GM18951 (cell line): Measurements from ENCODE around the gene NME4.

ENCODE experiments used
- POLR2A ChIP-seq: IDR thresholded peaks from 4 replicates; pipeline ENCODE4 v1.6.1; 2011; ENCODE audit warnings: mild to moderate bottlenecking; ENCODE audit not compliant: insufficient read length, insufficient read depth; ENCODE audit errors: extremely low read depth
- in situ Hi-C: fragments of 300-500 bp; cut with MboI; formaldehyde crosslinking; loops from one replicate; pipeline ENCODE4 v1.12.0; 2022; ENCODE audit warnings: low sequenced_read_pairs, mixed read lengths, inconsistent platforms; ENCODE audit not compliant: unreplicated experiment

Gene NME4

DNA sequence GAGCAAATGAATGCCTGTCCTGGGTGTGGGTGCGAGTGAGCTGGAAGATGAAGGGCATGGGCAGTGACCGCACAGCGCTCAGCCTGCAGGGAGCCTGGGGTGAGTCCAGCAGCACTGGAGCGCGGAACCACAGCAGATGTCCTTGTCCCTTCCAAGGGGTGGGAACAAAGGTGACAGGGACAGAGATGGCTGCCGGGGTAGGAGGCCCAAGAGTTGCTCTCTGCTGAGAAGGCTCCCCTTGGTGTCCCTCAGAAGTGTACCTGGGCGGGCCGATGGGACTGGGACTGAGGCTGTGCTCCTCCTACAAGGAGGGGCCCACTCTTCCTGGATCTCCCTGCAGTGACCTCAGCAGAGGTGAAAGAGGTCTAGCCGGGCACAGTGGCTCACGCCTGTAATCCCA, 7.6 kb upstream of the NME4 start:
- in situ Hi-C loops, result no loop called here

DNA sequence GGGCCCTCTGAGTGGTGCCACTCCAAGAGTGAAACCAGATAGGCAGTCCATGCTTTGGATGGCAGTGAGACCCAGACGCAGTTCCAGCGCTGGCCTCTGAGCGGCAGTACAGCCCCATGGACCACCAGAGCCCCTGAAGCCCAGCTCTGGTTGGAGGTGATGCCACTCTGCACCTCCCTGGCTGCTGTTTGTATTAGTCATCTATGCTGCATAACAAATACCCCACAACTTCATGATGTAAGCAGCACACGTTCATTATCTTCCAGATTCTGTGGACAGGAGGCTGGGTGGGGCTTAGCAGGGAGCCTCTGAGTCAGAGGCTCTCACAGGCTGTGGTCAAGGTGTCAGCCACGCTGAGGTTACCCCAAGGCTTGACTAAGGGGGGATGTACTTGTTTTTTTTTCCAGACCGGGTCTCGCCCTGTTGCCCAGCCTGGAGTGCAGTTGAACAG, 5.1 kb upstream of the NME4 start:
- no peak for TF ChIP-seq POLR2A
- in situ Hi-C loops, result no loop called here

More for the DNA sequence above, 7.6 kb upstream of the NME4 start:
- TF ChIP-seq POLR2A, result no peak

DNA sequence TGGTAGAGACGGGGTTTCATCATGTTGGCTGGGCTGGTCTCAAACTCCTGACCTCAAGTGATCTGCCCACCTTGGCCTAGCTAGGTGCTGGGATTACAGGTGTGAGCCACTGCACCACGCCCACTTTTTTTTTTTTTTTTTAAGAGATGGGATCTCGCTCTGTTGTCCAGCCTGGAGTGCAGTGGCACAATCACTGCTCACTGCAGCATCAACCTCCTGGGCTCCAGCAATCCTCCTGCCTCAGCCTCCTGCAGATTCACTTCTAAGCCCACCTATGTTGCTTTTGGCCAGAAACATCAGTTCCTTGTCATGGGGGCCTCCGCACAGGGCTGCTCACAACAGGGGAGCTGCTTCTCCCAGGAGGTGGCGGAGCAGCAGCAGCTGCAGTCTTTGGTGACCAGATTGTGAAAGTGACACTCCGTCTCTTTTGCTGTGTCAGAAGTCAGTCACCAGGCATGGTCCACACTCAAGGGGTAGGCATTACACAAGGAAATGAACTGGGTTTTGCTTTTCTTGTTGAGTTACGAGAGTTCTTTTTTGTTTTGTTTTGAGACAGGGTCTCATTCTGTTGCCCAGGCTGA, 4.5 kb upstream of the NME4 start:
- in situ Hi-C loops, result no loop called here
- no peak for TF ChIP-seq POLR2A

DNA sequence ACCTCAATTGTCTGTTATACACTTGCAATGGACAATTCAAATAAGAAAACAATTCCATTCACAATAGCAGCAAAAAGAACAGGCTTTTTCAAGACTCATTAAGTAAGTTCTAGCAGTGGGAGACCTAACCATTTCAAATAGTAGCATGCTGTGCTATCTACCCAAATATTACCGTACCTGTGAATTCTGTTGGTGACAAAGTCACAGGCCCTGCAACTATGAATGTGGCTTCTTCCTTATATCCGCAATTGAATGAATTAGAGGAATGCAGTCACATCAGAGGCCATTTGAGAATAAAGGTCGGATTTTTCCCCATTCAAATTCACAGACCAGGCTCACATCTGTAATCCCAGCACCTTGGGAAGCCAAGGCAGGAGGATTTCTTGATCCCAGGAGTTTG, 800 bp upstream of the NME4 start:
- in situ Hi-C loops, result no loop called here
- no peak for TF ChIP-seq POLR2A

DNA sequence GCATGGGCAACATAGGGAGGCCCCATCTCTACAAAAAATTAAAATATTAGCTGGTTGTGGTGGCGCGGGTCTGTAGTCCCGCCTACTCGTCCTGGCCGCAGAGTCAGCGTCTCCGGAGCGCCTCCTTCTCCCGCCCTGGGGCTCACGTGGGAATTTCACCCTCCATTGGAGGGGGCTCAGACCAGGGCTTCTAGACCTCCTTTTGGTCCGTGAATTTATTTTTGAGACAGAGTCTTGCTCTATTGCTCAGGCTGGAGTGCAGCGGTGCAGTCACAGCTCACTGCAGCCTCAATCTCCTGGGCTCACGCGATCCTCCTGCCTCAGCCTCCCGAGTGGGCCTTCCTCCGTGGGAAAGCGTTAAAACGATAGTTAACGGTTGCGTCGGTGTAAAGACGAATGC, 394 bp upstream of the NME4 start:
- in situ Hi-C loops, result no loop called here
- TF ChIP-seq POLR2A, result no peak

DNA sequence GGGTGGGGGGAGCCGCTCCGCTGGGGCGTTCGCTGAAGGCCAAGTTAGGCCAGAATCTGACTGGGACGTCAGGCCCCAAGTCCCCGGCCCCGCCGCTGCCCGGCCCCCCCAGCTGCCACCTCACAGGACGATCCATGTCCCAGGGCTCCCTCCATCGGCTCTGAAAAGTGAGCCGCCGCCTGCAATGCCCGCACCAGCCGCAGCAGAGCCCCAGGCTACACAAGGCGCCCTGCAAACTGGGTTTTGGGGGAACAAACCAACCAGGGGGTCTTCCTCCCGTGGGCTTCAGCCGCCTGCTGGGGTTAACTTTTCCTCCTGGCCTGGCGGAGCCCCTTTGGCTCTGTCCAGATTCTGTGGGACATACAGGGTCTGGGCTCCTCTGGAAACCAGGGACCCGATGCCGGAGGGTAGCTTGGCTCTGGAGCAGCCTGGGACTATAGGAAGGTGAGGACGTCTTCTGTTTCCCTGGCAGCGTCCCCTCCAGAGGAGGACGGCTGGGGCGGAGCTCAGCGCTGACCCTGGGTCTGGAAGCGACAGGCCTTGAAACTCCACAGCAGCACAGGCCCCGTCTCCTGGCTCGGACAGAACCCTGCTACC, 835 bp downstream of the NME4 start:
- in situ Hi-C loops, result no loop called here
- TF ChIP-seq POLR2A, result no peak

DNA sequence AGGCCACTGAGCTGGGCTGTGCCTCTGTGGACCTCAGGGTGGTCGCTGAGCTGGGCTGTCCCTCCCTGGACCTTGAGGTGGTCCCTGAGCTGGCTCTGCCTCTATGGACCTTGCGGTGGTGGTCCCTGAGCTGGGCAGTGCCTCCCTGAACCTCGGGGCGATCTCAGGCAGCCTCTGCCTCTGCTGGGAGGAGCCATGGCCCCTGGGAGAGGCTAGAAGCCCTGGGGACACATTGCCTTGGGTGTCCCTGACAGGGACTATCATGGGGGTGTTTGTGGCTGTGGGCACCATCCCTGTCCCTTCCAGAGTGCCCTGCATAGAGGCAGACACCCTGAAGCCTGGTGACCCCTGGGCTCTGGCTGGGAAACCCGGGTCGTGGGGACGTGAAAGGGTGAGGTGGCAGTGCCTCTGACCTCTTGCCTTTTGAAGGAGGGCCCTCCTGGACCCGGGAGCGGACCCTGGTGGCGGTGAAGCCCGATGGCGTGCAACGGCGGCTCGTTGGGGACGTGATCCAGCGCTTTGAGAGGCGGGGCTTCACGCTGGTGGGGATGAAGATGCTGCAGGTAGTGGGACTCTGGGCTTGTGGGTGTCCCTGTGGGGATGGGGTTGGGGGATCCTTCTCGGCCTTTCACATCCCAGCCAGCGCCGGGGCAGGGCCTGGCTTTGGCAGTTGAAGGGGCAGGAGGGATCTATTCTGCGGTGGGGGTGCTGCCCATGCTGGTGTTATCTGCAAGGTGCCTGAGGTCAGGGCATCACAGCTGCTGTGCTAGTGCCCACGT, 1.8 kb downstream of the NME4 start:
- TF ChIP-seq POLR2A, result no peak
- in situ Hi-C loops, result no loop called here

DNA sequence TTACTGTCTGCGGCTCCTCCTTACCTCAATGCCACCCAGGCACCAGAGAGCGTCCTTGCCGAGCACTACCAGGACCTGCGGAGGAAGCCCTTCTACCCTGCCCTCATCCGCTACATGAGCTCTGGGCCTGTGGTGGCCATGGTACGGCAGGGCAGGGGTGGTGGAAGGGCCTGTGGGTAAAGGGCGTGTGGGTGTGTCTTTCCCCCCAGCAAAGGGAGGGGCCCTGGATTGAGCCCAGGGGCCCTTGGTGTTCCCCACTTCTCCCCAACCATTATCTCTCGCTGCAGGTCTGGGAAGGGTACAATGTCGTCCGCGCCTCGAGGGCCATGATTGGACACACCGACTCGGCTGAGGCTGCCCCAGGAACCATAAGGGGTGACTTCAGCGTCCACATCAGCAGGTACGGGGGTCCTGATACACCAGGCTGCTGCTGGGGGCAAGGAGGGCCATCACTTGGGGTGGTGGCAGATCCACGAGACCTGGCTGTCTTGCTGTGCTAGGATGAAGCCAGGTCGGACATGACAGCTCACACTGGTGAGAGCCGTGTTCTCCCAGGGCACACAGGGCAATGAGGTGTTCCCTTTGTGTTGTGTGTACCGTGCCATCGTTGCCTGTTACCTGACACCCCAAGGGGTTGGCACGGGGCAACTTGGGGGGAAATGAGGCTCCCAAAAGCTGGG, 2.5 kb downstream of the NME4 start:
- in situ Hi-C loops, result no loop called here
- no peak for TF ChIP-seq POLR2A

DNA sequence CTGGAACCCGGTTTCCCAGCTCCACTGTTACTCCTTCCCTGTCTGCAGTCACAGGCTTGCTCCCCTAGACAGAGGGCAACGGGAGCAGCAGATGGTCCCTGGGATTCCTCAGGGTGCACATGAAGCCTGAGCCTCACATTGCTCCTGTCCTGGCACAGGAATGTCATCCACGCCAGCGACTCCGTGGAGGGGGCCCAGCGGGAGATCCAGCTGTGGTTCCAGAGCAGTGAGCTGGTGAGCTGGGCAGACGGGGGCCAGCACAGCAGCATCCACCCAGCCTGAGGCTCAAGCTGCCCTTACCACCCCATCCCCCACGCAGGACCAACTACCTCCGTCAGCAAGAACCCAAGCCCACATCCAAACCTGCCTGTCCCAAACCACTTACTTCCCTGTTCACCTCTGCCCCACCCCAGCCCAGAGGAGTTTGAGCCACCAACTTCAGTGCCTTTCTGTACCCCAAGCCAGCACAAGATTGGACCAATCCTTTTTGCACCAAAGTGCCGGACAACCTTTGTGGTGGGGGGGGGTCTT, 3.1 kb downstream of the NME4 start:
- in situ Hi-C loops, result no loop called here
- TF ChIP-seq POLR2A, result no peak

DNA sequence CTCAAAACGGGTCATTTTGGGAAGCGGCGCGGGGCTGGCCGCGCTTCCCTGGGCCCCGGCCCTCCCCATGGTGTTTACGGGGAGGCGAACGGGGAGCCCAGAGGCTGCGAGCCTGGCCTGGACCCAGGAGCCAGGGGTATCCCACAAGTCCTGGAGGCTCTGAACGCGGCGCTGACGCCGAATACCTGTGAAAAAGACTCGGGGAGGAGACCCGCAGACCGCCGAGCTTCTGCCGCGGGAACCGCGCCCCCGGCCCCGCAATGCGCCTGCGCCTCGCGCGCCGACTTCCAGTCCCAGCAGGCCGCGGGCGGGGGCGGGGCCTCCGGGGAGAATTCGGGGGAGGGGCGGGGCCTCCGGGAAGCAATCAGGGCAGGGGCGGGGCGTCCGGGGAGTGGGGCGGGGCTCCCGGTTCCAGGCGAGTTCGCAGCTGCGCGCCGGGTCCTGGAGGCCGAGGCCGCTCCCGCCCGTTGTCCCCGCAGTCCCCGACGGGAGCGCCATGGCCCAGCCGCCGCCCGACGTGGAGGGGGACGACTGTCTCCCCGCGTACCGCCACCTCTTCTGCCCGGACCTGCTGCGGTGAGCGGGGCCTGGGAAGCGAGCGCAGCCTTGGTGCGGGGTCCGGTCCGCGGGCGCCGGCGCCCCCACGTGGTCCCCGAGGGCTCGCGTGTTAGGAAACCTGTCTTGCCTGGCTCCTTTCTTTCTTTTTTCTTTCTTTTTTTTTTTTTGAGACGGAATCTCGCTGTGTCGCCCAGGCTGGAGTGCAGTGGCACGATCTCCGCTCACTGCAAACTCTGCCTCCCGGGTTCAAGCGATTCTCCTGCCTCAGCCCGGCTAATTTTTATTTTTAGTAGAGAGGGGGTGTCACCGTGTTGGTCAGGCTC, 4.7 kb downstream of the NME4 start, which contains the start of gene DECR2:
Gene DECR2, plus strand, starts transcription at position 418 of the 881 bp plus-strand sequence. Its CDS starts 79 bp downstream, at position 497.
- in situ Hi-C loops, result no loop called here
- TF ChIP-seq POLR2A, result peak; percentile 86

DNA sequence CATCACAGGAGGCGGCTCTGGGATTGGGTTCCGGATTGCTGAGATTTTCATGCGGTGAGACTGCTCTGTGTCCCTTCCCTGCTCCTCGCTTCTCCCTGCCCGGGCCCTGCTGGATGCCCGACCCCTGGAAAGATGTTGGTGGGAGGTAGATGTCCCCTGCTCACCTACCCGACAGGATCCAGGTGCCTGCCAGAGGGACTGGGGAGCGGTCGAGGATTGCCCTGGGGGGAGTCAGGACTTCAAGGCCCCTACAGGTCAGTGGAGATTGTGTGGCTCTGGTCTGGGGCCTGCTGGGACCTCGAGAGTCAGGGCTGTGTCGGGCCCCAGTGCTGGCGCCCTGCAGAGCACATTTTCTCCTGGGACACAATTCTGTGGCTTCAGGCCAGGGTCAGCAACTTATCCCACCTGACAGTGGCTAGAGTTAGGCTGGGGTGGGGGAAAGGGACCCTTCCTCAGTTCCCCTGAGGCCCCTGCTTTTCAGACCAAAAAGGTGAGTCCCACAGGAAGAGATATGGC, 8.0 kb downstream of the NME4 start:
- in situ Hi-C loops, result no loop called here
- no peak for TF ChIP-seq POLR2A
